Mammary epithelial cell (primary cell): Measurements from ENCODE around the gene DAB2.

Experiments used
- EZH2 ChIP-seq: IDR thresholded peaks from 2 replicates; pipeline ENCODE4 v1.6.1; 2012; ENCODE audit warnings: low read length, inconsistent platforms, borderline replicate concordance
- TF ChIP-seq, protein P1 (sequence below), 2 donors: IDR thresholded peaks in 1 of 2; conservative IDR thresholded peaks in 1 of 2; 2 replicates each; pipeline ENCODE4 v1.5.1; 2011 to 2012; ENCODE audit warnings: inconsistent platforms in 2 of 2, low read length in 2 of 2, mild to moderate bottlenecking in 2 of 2, control low read depth in 1 of 2, low read depth in 1 of 2; ENCODE audit not compliant: insufficient read depth in 1 of 2; ENCODE audit errors: extremely low read depth in 1 of 2

DNA sequence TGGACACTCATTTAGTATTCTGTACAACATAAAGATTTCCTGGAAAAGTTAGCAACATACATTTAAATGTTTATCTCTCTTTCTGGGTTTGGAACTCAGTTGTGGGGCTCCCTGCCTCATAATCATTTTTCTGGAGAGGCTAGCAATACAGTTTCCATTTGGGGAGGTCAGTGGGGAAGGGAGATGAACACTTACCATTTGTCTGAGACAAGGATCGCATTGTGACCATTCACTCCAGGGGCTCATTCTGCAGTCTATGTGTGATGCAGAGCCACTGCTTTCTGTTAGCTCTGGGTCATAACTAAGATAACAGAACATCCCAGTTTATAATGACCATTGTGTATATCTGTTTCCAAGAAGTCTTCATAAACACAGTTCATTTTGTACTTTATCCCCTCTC, 82.9 kb downstream of the DAB2 start:
- TF ChIP-seq, protein P1, sequence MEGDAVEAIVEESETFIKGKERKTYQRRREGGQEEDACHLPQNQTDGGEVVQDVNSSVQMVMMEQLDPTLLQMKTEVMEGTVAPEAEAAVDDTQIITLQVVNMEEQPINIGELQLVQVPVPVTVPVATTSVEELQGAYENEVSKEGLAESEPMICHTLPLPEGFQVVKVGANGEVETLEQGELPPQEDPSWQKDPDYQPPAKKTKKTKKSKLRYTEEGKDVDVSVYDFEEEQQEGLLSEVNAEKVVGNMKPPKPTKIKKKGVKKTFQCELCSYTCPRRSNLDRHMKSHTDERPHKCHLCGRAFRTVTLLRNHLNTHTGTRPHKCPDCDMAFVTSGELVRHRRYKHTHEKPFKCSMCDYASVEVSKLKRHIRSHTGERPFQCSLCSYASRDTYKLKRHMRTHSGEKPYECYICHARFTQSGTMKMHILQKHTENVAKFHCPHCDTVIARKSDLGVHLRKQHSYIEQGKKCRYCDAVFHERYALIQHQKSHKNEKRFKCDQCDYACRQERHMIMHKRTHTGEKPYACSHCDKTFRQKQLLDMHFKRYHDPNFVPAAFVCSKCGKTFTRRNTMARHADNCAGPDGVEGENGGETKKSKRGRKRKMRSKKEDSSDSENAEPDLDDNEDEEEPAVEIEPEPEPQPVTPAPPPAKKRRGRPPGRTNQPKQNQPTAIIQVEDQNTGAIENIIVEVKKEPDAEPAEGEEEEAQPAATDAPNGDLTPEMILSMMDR (conservative IDR thresholded peaks at IDR 0.05 in 1 of 2, IDR thresholded peaks at IDR 0.05 in 1 of 2; ENCODE audit: extremely low read depth in 1 of 2, insufficient read depth in 1 of 2, low read depth in 1 of 2, low read length in 2 of 2), result no peak
- TF ChIP-seq EZH2, result no peak
